Measurements from ENCODE around the gene SHC1. TPM values are rescaled to one million over a fixed set of nuclear protein-coding genes. Genes with fewer than 3 reads are reported as not detected.

The SHC1 gene
- total RNA-seq, 1 donor from 2014 or later, result 69.0 TPM

GRCh38 chr1:154974102-154974807 lies 3.7 kb upstream of the SHC1 start, which contains the start of gene CKS1B:
TSS of gene CKS1B (plus strand) at chr1:154974681. CDS start at chr1:154974746, 65 bp downstream.
- H3K36me3 Mint-ChIP-seq, result peaks cover 6% of the 10 kb centered on the region
- peaks cover 68% of the 10 kb centered on the region for H3K79me2 ChIP-seq (ENCODE audit: low read depth)
- peak within 1 kb of the TSS; percentile 28 for H3K9ac ChIP-seq
- H3K4me3 ChIP-seq, result peak within 1 kb of the TSS; percentile 64
- H3K4me2 ChIP-seq, result peak within 1 kb of the TSS; percentile 84
- peak; percentile 99 for DNase-seq (ENCODE audit: low spot score)
- no peak within 1 kb of the TSS for H3K4me3 Mint-ChIP-seq
- peaks cover 10% of the 10 kb centered on the region for H3K36me3 ChIP-seq
- no peaks in the 10 kb centered on the region for H3K27me3 ChIP-seq
- peak within 1 kb of the TSS; percentile 88 for H2AFZ ChIP-seq (replicated peaks)
- peaks cover 38% of the 10 kb centered on the region for H3K4me1 ChIP-seq
- H3K27ac Mint-ChIP-seq, result no peak within 1 kb of the TSS
- H3K27me3 Mint-ChIP-seq (ENCODE audit: insufficient read depth, low read depth), result peaks cover 3% of the 10 kb centered on the region
- H3K9me3 Mint-ChIP-seq, result no peaks in the 10 kb centered on the region
- no peak for TF ChIP-seq EZH2phosphoT487 (IDR thresholded peaks at IDR 0.05)
- no peak for TF ChIP-seq CTCF (IDR thresholded peaks at IDR 0.05)
- no peak for TF ChIP-seq EZH2 (IDR thresholded peaks at IDR 0.05)
- peaks cover 29% of the 10 kb centered on the region for H4K20me1 ChIP-seq (ENCODE audit: low read depth)
- H3K9me3 ChIP-seq (ENCODE audit: low read depth), result no peaks in the 10 kb centered on the region
- peak within 1 kb of the TSS; percentile 88 for H3K27ac ChIP-seq
- H3K4me1 Mint-ChIP-seq, result peaks cover 31% of the 10 kb centered on the region
- H3F3A ChIP-seq (ENCODE audit: low read depth), result peaks cover 49% of the 10 kb centered on the region

GRCh38 chr1:154973344-154974101 lies 3.0 kb upstream of the SHC1 start:
- H3K4me1 Mint-ChIP-seq, result peaks cover 38% of the 10 kb centered on the region

More at GRCh38 chr1:154973344-154974101, 3.0 kb upstream of the SHC1 start:
- peaks cover 49% of the 10 kb centered on the region for H3F3A ChIP-seq (ENCODE audit: low read depth)
- no peak overlapping the region for H3K27ac Mint-ChIP-seq
- H3K36me3 ChIP-seq, result peaks cover 9% of the 10 kb centered on the region
- TF ChIP-seq EZH2phosphoT487 (IDR thresholded peaks at IDR 0.05) (no peak), EZH2 (IDR thresholded peaks at IDR 0.05) (no peak), CTCF (IDR thresholded peaks at IDR 0.05) (peak; percentile 14)
- H3K79me2 ChIP-seq (ENCODE audit: low read depth), result peaks cover 71% of the 10 kb centered on the region
- peaks cover 46% of the 10 kb centered on the region for H3K4me1 ChIP-seq
- H3K9me3 Mint-ChIP-seq, result no peaks in the 10 kb centered on the region
- H3K27ac ChIP-seq, result peak overlapping the region; percentile 88
- DNase-seq (ENCODE audit: low spot score), result peak; percentile 97
- H3K27me3 Mint-ChIP-seq (ENCODE audit: insufficient read depth, low read depth), result peaks cover 3% of the 10 kb centered on the region
- no peak overlapping the region for H3K4me3 Mint-ChIP-seq
- H3K4me2 ChIP-seq, result peak overlapping the region; percentile 70
- peak overlapping the region; percentile 88 for H2AFZ ChIP-seq (replicated peaks)
- H3K4me3 ChIP-seq, result peak overlapping the region; percentile 64
- no peak overlapping the region for H3K9ac ChIP-seq
- H3K27me3 ChIP-seq, result no peaks in the 10 kb centered on the region
- peaks cover 3% of the 10 kb centered on the region for H3K36me3 Mint-ChIP-seq
- peaks cover 37% of the 10 kb centered on the region for H4K20me1 ChIP-seq (ENCODE audit: low read depth)
- no peaks in the 10 kb centered on the region for H3K9me3 ChIP-seq (ENCODE audit: low read depth)

Measured in neural progenitor cell (in vitro differentiated cells).